ENCODE results near the gene KLHL1. TPM values are rescaled to one million over a fixed set of nuclear protein-coding genes. Genes with fewer than 3 reads are reported as not detected.

The KLHL1 gene
- total RNA-seq, 4 donors from 2014 or later, result not detected

- in situ Hi-C loops (cut with MboI; ENCODE audit: low sequenced_read_pairs in 4 of 4) (no loop called here), intact Hi-C loops (cut with DNase I; ENCODE audit: low total_unique reads) (no loop called here)
- DNase-seq, result no peak
- Histone ChIP-seq H3K27ac (no peak overlapping the region), H3K4me1 (no peaks in the 10 kb centered on the region), H3K36me3 (no peaks in the 10 kb centered on the region), H3K27me3 (no peaks in the 10 kb centered on the region), H3K9me3 (no peaks in the 10 kb centered on the region), H3K4me3 (no peak overlapping the region)
- TF ChIP-seq POLR2A (IDR thresholded peaks at IDR 0.05) (no peak), CTCF (IDR thresholded peaks at IDR 0.05 in 4 of 5, conservative IDR thresholded peaks at IDR 0.05 in 1 of 5) (no peak)
- ATAC-seq, result no peak
Observed at GRCh38 chr13:69999875-70000274, 108.4 kb downstream of the KLHL1 start.

DNA sequence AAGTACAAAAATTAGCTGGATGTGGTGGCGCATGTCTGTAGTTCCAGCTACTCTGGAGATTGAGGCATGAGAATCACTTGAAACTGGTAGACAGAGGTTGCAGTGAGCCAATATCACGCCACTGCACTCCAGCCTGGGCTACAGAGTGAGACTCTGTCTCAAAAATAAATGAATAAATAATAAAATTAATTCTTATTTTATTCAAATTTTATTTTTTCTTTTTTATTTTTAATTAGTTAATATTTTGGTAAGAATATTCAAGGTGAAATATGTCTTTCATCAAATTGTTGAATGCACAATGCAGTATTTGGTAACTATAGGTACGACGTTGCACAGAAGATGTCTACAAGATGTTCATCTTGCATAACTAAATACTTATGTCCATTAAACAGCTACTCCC, 111.2 kb downstream of the KLHL1 start:
- in situ Hi-C loops (cut with MboI; ENCODE audit: low sequenced_read_pairs in 4 of 4), result no loop called here
- H3K27me3 ChIP-seq, result no peaks in the 10 kb centered on the region
- no peak overlapping the region for H3K27ac ChIP-seq
- H3K9me3 ChIP-seq, result no peaks in the 10 kb centered on the region
- intact Hi-C loops (cut with DNase I; ENCODE audit: low total_unique reads), result no loop called here
- ATAC-seq (no peak), DNase-seq (no peak)
- H3K4me3 ChIP-seq, result no peak overlapping the region
- TF ChIP-seq POLR2A (IDR thresholded peaks at IDR 0.05) (no peak), CTCF (IDR thresholded peaks at IDR 0.05 in 4 of 5, conservative IDR thresholded peaks at IDR 0.05 in 1 of 5) (no peak)
- no peaks in the 10 kb centered on the region for H3K4me1 ChIP-seq
- no peaks in the 10 kb centered on the region for H3K36me3 ChIP-seq

DNA sequence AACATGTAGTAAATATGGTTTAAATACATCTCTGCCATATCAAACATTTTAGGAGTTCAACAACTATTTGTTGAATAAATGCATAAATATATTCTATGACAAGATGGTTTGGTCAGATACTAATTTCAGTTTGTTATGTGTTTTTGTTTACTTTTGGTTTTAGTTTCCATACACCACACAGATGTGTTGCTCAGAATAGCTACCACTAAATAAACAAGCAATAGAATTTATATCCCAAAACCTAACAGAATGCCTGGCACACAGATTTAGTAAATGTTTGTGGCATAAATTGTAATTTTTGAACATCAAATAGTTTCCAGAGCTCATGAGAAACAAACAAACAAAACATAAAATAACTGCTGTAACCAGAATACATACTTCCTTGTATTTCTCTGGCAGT, 127.5 kb downstream of the KLHL1 start:
- Histone ChIP-seq H3K9me3 (no peaks in the 10 kb centered on the region), H3K4me3 (no peak overlapping the region), H3K27me3 (no peaks in the 10 kb centered on the region), H3K4me1 (no peaks in the 10 kb centered on the region), H3K27ac (no peak overlapping the region), H3K36me3 (no peaks in the 10 kb centered on the region)
- TF ChIP-seq CTCF (IDR thresholded peaks at IDR 0.05 in 4 of 5, conservative IDR thresholded peaks at IDR 0.05 in 1 of 5), result no peak
- no peak for TF ChIP-seq POLR2A (IDR thresholded peaks at IDR 0.05)
- in situ Hi-C loops (cut with MboI; ENCODE audit: low sequenced_read_pairs in 4 of 4), result no loop called here
- ATAC-seq (no peak), DNase-seq (no peak)
- intact Hi-C loops (cut with DNase I; ENCODE audit: low total_unique reads), result no loop called here

DNA sequence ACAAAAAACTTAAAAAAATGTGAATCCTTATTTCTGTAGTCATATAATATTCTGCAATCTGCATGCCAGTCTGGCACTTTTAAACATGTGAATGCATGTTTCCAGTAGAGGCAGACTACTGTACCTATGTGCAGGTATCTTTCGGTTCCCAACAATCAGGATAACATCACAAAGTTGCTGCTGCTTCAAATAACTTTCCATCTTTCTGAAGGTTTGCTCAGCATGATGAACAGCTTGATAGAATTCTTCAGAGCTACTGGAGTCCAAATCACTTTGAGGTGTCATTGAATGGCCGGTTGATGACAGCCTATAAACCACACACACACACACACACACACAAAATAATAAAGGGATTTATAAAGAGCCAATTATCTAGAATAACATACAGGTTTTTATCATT, 132.8 kb downstream of the KLHL1 start:
- intact Hi-C loops (cut with DNase I; ENCODE audit: low total_unique reads) (no loop called here), in situ Hi-C loops (cut with MboI; ENCODE audit: low sequenced_read_pairs in 4 of 4) (no loop called here)
- H3K27me3 ChIP-seq, result no peaks in the 10 kb centered on the region
- H3K4me1 ChIP-seq, result no peaks in the 10 kb centered on the region
- H3K4me3 ChIP-seq, result no peak overlapping the region
- H3K9me3 ChIP-seq, result no peaks in the 10 kb centered on the region
- no peak for ATAC-seq
- H3K27ac ChIP-seq, result no peak overlapping the region
- TF ChIP-seq CTCF (IDR thresholded peaks at IDR 0.05 in 4 of 5, conservative IDR thresholded peaks at IDR 0.05 in 1 of 5), result no peak
- no peak for TF ChIP-seq POLR2A (IDR thresholded peaks at IDR 0.05)
- no peak for DNase-seq
- H3K36me3 ChIP-seq, result no peaks in the 10 kb centered on the region

GRCh38 chr13:69970520-69970919, 137.7 kb downstream of the KLHL1 start:
- ATAC-seq (no peak), DNase-seq (no peak)
- H3K4me3 ChIP-seq, result no peak overlapping the region
- H3K27me3 ChIP-seq, result no peaks in the 10 kb centered on the region
- intact Hi-C loops (cut with DNase I; ENCODE audit: low total_unique reads) (no loop called here), in situ Hi-C loops (cut with MboI; ENCODE audit: low sequenced_read_pairs in 4 of 4) (no loop called here)
- H3K27ac ChIP-seq, result no peak overlapping the region
- TF ChIP-seq POLR2A (IDR thresholded peaks at IDR 0.05) (no peak), CTCF (IDR thresholded peaks at IDR 0.05 in 4 of 5, conservative IDR thresholded peaks at IDR 0.05 in 1 of 5) (no peak)
- no peaks in the 10 kb centered on the region for H3K36me3 ChIP-seq
- no peaks in the 10 kb centered on the region for H3K4me1 ChIP-seq
- H3K9me3 ChIP-seq, result no peaks in the 10 kb centered on the region
